GM23338 (cell line): Measurements from ENCODE around the gene ATP10A.

Source experiments
- CREB1 ChIP-seq: fragments of 250-450 bp; sonication (Bioruptor Pico); IDR thresholded peaks from 2 replicates; pipeline ENCODE4 v1.5.0; 2020; ENCODE audit warnings: low read depth, mild to moderate bottlenecking, moderate library complexity
- CTCF ChIP-seq, 2 experiments: fragments of 200-600 bp in 1 of 2; sonication (generic) in 1 of 2; conservative IDR thresholded peaks; 2 replicates each; pipeline versions ENCODE4 v1.5.1 to v1.6.1; 2016 to 2017; ENCODE audit warnings: antibody characterized with exemption in 2 of 2, low read depth in 2 of 2, mild to moderate bottlenecking in 2 of 2, moderate library complexity in 1 of 2
- ETS1 ChIP-seq: IDR thresholded peaks from 2 replicates; pipeline ENCODE4 v1.6.1; 2016; ENCODE audit warnings: antibody characterized with exemption
- EZH2 ChIP-seq: fragments of 200-600 bp; sonication (generic); IDR thresholded peaks from one replicate; pipeline ENCODE4 v1.8.0; 2017; ENCODE audit warnings: antibody characterized with exemption, mild to moderate bottlenecking, low read depth; ENCODE audit not compliant: unreplicated experiment
- EZH2phosphoT487 ChIP-seq: fragments of 200-600 bp; sonication (generic); IDR thresholded peaks from one replicate; pipeline ENCODE4 v1.8.1; 2018; ENCODE audit warnings: antibody characterized with exemption; ENCODE audit not compliant: unreplicated experiment
- JUNB ChIP-seq: IDR thresholded peaks from one replicate; pipeline ENCODE4 v1.6.1; 2016; ENCODE audit warnings: antibody characterized with exemption; ENCODE audit not compliant: unreplicated experiment
- NANOG ChIP-seq: IDR thresholded peaks from 2 replicates; pipeline ENCODE4 v1.6.1; 2016; ENCODE audit warnings: antibody characterized with exemption, borderline replicate concordance
- POLR2AphosphoS5 ChIP-seq: IDR thresholded peaks from 2 replicates; pipeline ENCODE4 v1.6.1; 2016; ENCODE audit warnings: antibody characterized with exemption, low read depth
- REST ChIP-seq: IDR thresholded peaks from one replicate; pipeline ENCODE4 v1.6.1; 2018; ENCODE audit warnings: antibody characterized with exemption; ENCODE audit not compliant: unreplicated experiment
- STAT1 ChIP-seq: IDR thresholded peaks from one replicate; pipeline ENCODE4 v1.6.1; 2016; ENCODE audit warnings: antibody characterized with exemption; ENCODE audit not compliant: unreplicated experiment
- ZNF331 ChIP-seq: fragments of 250-450 bp; sonication (Bioruptor Pico); IDR thresholded peaks from 2 replicates; pipeline ENCODE4 v1.5.0; 2020; ENCODE audit warnings: low read depth, mild to moderate bottlenecking, moderate library complexity

GRCh38 chr15:25727116-25727515, 136.0 kb downstream of the ATP10A start:
- no peak for TF ChIP-seq CTCF (conservative IDR thresholded peaks at IDR 0.05; ENCODE audit: low read depth in 2 of 2)
- TF ChIP-seq REST = no peak
- TF ChIP-seq POLR2AphosphoS5 = no peak
- no peak for TF ChIP-seq ETS1
- no peak for TF ChIP-seq CREB1
- TF ChIP-seq EZH2 = no peak
- TF ChIP-seq NANOG = no peak
- TF ChIP-seq STAT1 = no peak
- no peak for TF ChIP-seq EZH2phosphoT487
- no peak for TF ChIP-seq JUNB
- TF ChIP-seq ZNF331 (CRISPR knock-in tag) = no peak
